ENCODE data around the gene TAF4.

TAF4 gene

GRCh38 chr20:62043131-62043914 is 22.4 kb downstream of the TAF4 start:
- no peak for DNase-seq

DNA sequence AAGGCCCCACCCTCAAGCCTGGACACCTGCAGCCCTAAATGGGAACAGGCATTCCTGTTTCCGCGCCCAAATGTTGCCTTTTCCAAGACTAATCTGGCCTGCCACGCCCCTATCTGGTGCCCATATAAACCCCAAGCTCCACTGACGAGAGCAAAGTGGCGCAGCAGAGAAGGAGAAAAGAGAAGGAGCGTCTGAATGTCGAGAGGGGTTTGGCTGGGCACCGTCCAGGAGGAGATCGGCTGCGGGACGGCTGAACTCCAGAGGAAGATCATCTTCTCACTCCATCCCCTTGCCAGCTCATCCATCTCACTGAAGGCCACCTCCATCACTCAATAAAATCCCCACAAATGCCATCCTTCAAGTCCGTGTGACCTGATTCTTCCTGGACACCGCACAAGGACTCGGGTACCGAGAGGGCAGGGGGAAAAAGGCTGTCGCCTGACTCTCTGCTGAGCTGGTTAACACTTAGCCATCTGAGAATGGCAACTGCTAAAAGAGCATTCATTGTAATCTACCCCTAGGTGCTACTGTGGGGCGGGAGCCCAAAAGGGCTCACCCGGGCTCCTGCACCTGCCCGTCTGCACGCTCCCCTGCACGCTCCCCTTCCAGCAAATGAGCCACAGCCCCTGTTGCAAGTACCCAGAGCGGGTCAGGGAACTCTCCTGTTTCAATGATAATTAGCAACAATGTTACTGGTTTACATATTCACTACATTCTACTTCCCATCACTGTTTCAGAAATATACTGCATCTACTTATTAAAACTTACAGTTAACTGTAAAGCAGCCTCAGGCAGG is 23.5 kb downstream of the TAF4 start:
- DNase-seq, result no peak

GRCh38 chr20:62040933-62041332 is 24.7 kb downstream of the TAF4 start:
- no peak for DNase-seq

DNA sequence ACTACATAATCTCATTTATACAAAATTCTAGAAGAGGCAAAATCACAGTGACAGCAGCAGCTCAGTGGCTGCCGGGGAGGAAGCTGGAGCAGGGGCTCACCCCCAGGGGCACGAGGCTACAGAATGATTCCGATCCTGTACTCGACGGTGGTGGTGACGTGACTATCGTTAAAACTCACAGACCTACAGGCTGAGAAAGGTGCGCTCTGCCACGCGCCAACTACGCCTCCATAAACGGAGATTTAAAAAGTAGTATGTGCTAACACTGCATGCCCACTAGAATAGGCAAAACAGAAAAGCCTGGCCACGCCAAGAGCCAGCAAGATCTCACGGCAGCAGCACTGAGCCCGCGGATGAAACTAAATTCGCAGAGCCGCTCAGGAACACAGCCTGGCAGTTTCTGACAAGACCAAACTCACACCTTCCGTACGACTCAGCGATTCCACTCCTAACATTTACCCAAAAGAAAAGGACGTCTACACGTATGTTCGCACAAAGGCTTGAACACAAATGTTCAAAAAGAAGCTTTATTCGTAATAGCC is 25.2 kb downstream of the TAF4 start:
- DNase-seq, result no peak

DNA sequence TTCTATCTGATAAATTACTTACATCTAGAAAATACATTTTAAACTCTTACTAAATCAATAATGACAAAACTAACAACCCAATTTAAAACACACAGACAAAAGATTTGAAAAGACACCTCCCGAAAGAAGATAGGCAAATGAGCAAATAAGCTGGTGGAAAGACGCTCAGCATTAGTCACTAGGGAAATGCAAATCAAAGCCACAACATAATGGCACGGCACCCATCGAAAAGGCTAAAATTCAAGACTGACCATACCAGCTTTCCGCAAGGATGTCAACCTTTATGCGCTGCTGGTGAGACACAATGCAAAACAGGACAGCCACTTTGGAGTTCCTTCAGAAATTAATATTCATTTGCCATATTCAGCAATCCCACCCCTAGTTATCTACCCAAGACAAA is 25.9 kb downstream of the TAF4 start:
- no peak for DNase-seq

- no peak for DNase-seq
Measured at GRCh38 chr20:62032609-62033368, 32.9 kb downstream of the TAF4 start.

GRCh38 chr20:62031462-62032092 is 34.1 kb downstream of the TAF4 start:
- no peak for DNase-seq

DNA sequence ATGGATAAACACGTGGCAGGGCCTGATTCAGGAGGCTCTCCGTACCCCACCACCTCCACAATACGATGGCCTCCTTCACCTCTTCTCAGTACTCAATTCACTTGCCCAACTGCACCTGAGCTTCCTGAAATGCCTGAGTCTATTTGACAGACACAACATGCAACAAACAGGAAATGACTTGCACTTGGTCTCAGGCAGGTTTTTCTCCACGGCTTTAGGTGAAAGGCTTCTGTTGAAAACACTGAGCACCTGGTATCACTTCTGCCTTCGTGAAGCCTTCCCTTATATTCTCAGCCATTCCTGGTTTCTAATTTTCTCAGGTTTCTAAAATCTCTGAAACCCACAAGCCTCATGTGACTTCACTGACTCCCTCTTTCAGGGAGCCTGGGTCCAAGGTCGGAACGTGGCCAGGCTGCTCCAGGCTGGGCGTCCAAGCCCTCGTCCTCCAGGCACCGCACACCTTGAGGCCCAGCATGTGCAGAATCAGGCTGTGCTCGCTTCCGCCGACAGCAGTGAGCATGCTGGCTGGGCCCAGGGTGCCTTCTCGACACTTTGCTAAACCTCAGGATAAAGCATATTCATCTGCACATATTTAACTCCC is 34.7 kb downstream of the TAF4 start:
- DNase-seq, result no peak

GRCh38 chr20:62030357-62030756 is 35.3 kb downstream of the TAF4 start:
- DNase-seq, result no peak

DNA sequence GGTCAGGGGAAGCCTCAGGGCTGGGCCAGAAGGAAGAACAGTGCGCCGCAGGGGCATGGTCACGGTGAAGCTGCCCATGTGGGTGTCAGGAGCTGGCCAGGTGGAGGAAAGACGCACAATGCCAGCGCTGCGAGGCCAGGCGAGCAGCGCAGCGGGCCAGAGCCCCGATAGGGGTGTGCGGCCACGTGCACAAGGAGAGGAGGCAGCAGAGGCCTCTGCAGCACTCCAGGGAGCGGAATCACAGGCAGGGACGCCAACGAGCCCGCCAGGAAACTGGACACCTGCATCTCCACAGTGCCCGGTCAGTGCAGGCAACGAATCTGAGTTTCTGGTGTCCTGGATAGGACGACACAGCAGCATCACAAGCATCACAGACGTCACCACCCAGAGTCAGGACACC is 35.7 kb downstream of the TAF4 start:
- DNase-seq, result no peak

- DNase-seq, result no peak
Measured at GRCh38 chr20:62029296-62029695, 36.4 kb downstream of the TAF4 start.

GRCh38 chr20:62028384-62028783 is 37.3 kb downstream of the TAF4 start:
- DNase-seq, result no peak

DNA sequence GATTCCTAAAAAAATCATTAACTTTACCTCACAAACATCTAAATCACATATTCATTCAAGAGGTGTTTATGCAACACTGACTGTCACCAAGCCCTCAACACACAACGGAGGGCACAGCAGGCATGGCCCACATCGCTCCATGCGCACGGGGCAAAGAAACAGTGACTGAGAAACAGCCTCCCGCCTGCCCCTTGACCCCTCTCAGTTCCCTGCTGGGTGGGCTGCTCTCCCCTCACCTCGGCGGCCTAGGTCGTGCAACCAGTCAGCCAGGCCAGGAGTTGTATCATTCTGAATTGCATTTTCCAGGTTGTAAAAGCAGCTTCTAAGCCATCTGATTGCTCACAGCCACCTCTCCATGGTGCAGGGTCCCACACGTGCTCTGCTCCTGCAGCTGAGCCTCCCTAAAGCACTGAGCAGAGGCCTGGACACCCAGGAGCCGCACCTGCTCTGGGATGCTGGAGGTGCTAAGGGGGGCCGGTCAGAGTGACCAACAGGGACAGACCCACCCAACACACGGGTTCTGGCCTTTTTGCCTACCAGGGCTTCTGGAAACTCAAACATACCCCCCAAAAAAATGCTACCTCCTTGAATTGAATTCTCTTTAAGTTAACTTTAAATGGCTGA is 37.9 kb downstream of the TAF4 start:
- no peak for DNase-seq

- DNase-seq, result no peak
Measured at GRCh38 chr20:62027116-62027515, 38.6 kb downstream of the TAF4 start.

- no peak for DNase-seq
Measured at GRCh38 chr20:62026564-62026856, 39.2 kb downstream of the TAF4 start.

- peak; percentile 7 for DNase-seq
Measured at GRCh38 chr20:62025832-62026563, 39.7 kb downstream of the TAF4 start.

DNA sequence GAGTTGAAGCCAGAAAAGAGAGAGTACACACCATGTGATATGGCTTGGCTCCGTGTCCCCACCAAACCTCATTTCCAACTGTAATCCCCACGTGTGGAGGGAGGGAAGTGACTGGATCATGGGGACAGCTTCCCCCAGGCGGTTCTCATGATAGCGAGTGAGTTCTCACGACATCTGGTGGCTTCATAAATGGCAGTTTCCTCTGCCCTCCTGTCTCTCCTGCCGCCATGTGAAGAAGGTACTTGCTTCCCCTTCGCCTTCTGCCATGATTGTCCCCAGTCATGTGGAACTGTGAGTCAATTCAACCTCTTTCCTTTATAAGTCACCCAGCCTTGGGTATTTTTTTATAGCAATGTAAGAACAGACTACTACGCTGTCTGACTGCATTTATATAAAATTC is 40.3 kb downstream of the TAF4 start:
- peak; percentile 38 for DNase-seq

DNA sequence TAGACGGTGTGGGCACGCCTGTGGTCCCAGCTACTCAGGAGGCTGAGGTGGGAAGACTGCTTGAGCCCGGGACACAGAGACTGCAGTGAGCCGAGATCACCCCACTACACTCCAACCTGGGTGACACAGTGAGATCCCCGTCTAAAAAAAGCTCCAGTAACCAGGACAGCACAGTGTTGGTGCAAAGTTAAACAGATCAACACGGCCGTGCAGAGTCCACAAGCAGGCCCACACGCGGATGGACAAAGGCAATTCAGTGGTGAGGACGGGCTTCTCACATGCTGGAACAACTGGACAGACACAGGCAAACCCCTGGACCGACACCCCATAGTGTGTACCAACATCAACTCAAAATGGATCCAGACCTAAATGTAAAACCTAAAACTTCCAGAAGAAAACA is 41.7 kb downstream of the TAF4 start:
- no peak for DNase-seq

DNA sequence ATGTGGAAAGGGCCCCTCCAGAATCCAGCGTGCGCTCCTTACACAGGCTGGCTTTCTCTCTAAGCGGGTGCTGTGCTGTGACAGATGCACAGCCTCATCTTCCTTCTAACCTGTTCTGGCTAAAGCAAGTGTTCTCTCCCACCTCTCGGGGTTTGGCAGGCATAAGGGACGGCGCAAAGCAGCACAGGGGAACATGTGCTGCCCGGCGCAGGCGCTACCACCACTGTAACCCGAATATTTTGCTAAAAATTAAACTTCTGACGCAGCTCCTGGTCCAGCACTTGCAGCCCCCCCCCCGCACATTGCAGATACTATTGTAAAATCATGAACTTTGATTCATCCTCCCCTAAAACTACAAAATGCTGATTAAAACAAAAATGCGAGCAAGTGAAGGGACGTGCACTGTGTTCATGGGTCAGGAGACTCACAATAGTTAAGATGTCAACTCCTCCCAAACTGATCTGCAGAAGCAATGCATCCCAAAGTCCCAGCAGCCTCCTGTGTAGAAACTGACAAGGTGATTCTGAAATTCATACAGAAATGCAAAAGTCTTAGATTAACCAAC is 43.0 kb downstream of the TAF4 start:
- no peak for DNase-seq

- DNase-seq, result no peak
Measured at GRCh38 chr20:62021793-62022385, 43.8 kb downstream of the TAF4 start.

Measured in inflammatory macrophage treated with lipopolysaccharide for 4 hours (primary cell).